Lower leg skin (tissue), 3 donors: ENCODE measurements around the gene PXYLP1.

Source experiments
- POLR2A ChIP-seq, 2 donors: fragments of 450-650 bp; IDR thresholded peaks; one replicate each; pipeline ENCODE4 v1.6.1; 2016 to 2017; ENCODE audit warnings: antibody characterized with exemption in 2 of 2, mild to moderate bottlenecking in 1 of 2, moderate library complexity in 1 of 2
- TF ChIP-seq, protein P1 (sequence below), 3 donors: fragments of 450-650 bp; IDR thresholded peaks; one replicate each; pipeline ENCODE4 v1.5.1; 2016; ENCODE audit warnings: antibody characterized with exemption in 3 of 3, mild to moderate bottlenecking in 3 of 3, moderate library complexity in 2 of 3

DNA sequence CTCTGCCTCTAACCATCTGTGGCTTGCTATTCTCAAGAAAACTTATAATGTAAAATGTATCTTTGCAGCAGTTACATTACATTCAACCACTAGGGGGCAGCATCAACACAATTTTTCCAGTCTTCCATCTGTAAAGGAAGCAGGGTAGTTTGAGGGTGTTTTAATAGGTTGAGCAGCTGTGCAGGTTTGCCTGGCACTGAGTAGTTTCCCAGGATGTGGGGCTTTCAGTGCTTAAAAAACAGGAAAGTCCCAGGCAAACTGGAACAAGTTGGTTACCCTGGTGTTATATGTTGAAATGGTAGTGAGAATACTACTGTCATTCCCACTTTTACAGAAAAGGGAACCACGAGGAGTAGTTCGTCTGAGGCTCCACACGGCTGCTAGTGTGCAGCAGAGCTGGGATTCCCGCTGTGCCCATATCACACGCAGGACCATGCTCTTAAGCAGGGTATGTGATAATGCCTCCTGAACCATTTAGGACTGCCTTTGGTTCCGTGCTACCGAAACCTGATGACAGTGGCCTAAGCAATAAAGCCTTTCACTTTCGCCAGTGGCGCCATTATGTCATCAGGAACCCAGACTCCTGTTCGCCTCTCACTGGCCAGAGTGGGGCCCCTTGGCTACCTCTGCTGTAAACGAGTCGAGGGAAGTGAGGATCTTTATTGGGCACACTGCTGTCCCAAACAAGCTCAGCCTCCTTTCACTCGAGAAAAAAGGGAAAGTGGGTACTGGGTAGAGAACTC, 72.0 kb downstream of the PXYLP1 start:
- TF ChIP-seq POLR2A (IDR thresholded peaks at IDR 0.05), result no peak
- TF ChIP-seq, protein P1, sequence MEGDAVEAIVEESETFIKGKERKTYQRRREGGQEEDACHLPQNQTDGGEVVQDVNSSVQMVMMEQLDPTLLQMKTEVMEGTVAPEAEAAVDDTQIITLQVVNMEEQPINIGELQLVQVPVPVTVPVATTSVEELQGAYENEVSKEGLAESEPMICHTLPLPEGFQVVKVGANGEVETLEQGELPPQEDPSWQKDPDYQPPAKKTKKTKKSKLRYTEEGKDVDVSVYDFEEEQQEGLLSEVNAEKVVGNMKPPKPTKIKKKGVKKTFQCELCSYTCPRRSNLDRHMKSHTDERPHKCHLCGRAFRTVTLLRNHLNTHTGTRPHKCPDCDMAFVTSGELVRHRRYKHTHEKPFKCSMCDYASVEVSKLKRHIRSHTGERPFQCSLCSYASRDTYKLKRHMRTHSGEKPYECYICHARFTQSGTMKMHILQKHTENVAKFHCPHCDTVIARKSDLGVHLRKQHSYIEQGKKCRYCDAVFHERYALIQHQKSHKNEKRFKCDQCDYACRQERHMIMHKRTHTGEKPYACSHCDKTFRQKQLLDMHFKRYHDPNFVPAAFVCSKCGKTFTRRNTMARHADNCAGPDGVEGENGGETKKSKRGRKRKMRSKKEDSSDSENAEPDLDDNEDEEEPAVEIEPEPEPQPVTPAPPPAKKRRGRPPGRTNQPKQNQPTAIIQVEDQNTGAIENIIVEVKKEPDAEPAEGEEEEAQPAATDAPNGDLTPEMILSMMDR (IDR thresholded peaks at IDR 0.05), result no peak
